GM12878 (cell line): ENCODE results near the gene EXOC3L4. TPM values are rescaled to one million over a fixed set of nuclear protein-coding genes. Genes with fewer than 3 reads are reported as not detected.

ENCODE experiments used
- ASH2L ChIP-seq: fragments of 300-600, 200-600 bp; sonication (generic); IDR thresholded peaks from 2 replicates; pipeline ENCODE4 v1.6.1; 2017; ENCODE audit warnings: low read depth, mild to moderate bottlenecking, borderline replicate concordance
- CREB1 ChIP-seq: IDR thresholded peaks from 2 replicates; pipeline ENCODE4 v1.6.1; 2012; ENCODE audit warnings: low read depth, mild to moderate bottlenecking, inconsistent platforms
- FOS ChIP-seq: IDR thresholded peaks from 3 replicates; pipeline ENCODE4 v1.6.1; 2011; ENCODE audit warnings: borderline replicate concordance; ENCODE audit not compliant: insufficient read length; ENCODE audit errors: extremely low read depth
- FOXK2 ChIP-seq: fragments of 450-650 bp; IDR thresholded peaks from 2 replicates; pipeline ENCODE4 v1.6.1; 2017; ENCODE audit warnings: mild to moderate bottlenecking, moderate library complexity
- HCFC1 ChIP-seq: fragments of 150-350 bp; IDR thresholded peaks from 2 replicates; pipeline ENCODE4 v1.6.1; 2014; ENCODE audit warnings: low read length
- IRF3 ChIP-seq: fragments of 450-650 bp; IDR thresholded peaks from 2 replicates; pipeline ENCODE4 v1.6.1; 2014; ENCODE audit warnings: mild to moderate bottlenecking
- IRF4 ChIP-seq: IDR thresholded peaks from 2 replicates; pipeline ENCODE4 v1.6.1; 2011; ENCODE audit warnings: low read depth, low read length
- KLF5 ChIP-seq: fragments of 450-650 bp; IDR thresholded peaks from 2 replicates; pipeline ENCODE4 v1.6.1; 2014; ENCODE audit warnings: mild to moderate bottlenecking; ENCODE audit not compliant: partially characterized antibody
- MEF2A ChIP-seq: IDR thresholded peaks from 2 replicates; pipeline ENCODE4 v1.6.1; 2011; ENCODE audit warnings: low read depth, mild to moderate bottlenecking, low read length, moderate library complexity; ENCODE audit not compliant: insufficient read depth
- MEF2B ChIP-seq: fragments of 450-650 bp; IDR thresholded peaks from 2 replicates; pipeline ENCODE4 v1.6.1; 2018; ENCODE audit warnings: mild to moderate bottlenecking, moderate library complexity; ENCODE audit not compliant: partially characterized antibody, poor library complexity, severe bottlenecking
- MYB ChIP-seq: fragments of 150-350 bp; IDR thresholded peaks from 2 replicates; pipeline ENCODE4 v1.6.1; 2014; ENCODE audit warnings: mild to moderate bottlenecking, low read depth, low read length, borderline replicate concordance
- NBN ChIP-seq: fragments of 450-650 bp; IDR thresholded peaks from 2 replicates; pipeline ENCODE4 v1.6.1; 2016
- PAX5 ChIP-seq: IDR thresholded peaks from 2 replicates; pipeline ENCODE4 v1.6.1; 2011; ENCODE audit warnings: low read depth, low read length, borderline replicate concordance
- POLR2A ChIP-seq: IDR thresholded peaks from 2 replicates; pipeline ENCODE4 v1.6.1; 2011; ENCODE audit warnings: low read depth, mild to moderate bottlenecking, low read length
- RAD21 ChIP-seq: IDR thresholded peaks from 2 replicates; pipeline ENCODE4 v1.6.1; 2011; ENCODE audit warnings: mild to moderate bottlenecking, low read depth, low read length, moderate library complexity; ENCODE audit not compliant: insufficient read depth
- RCOR1 ChIP-seq: conservative IDR thresholded peaks from 2 replicates; pipeline ENCODE4 v1.6.1; 2012; ENCODE audit warnings: low read depth, low read length, improper control_type of control experiment
- SREBF1 ChIP-seq: IDR thresholded peaks from 2 replicates; pipeline ENCODE4 v1.6.1; 2012; ENCODE audit warnings: mild to moderate bottlenecking, low read length
- STAT3 ChIP-seq: IDR thresholded peaks from 2 replicates; pipeline ENCODE4 v1.6.1; 2011; ENCODE audit warnings: low read depth, low read length, improper control_type of control experiment
- SUPT20H ChIP-seq: IDR thresholded peaks from 2 replicates; pipeline ENCODE4 v1.6.1; 2011; ENCODE audit warnings: low read depth, mild to moderate bottlenecking, low read length, moderate library complexity, borderline replicate concordance; ENCODE audit not compliant: control insufficient read depth
- SUZ12 ChIP-seq: fragments of 200-600 bp; sonication (generic); IDR thresholded peaks from one replicate; pipeline ENCODE4 v1.6.1; 2018; ENCODE audit warnings: antibody characterized with exemption, mild to moderate bottlenecking; ENCODE audit not compliant: unreplicated experiment
- WRNIP1 ChIP-seq: IDR thresholded peaks from 2 replicates; pipeline ENCODE4 v1.6.1; 2011; ENCODE audit warnings: low read depth, low read length, improper control_type of control experiment, borderline replicate concordance
- ZNF274 ChIP-seq: IDR thresholded peaks from one replicate; pipeline ENCODE4 v1.8.0; 2011; ENCODE audit not compliant: insufficient read length, insufficient read depth
- polyA plus RNA-seq, 11 experiments: library from polyadenylated mRNA; depleted of rRNA in 4 of 11; unstranded in 6 of 11; stranded (reverse) in 5 of 11; fragments of >200 nt; fragmentation: Nextera tagmentation in 4 of 11; fragmentation: Illumina TruSeq in 1 of 11; extraction: Ambion mirVana in 4 of 11; extraction: Trizol in 1 of 11; gene quantifications; 1 replicate in 1 of 11; 2 replicates in 10 of 11; pipeline versions ENCODE4 v1.2.1 to v1.2.3, GENCODE V29; 2011 to 2016; ENCODE audit warnings: inconsistent platforms in 2 of 11, missing spikeins in 2 of 11, low read depth in 1 of 11
- total RNA-seq, 4 experiments: library from RNA; depleted of rRNA in 3 of 4; stranded (reverse); fragments of >200 nt in 3 of 4; fragmentation: Illumina TruSeq in 1 of 4; extraction: Trizol in 1 of 4; gene quantifications; 2 replicates each; pipeline versions ENCODE4 v1.2.1 to v1.2.3, GENCODE V29; 2013 to 2021
- TF ChIP-seq, protein P1 (sequence below): IDR thresholded peaks from 2 replicates; pipeline ENCODE4 v1.6.1; 2012; ENCODE audit warnings: low read depth, low read length, improper control_type of control experiment
- TF ChIP-seq, protein P2 (sequence below): fragments of 450-650 bp; IDR thresholded peaks from 2 replicates; pipeline ENCODE4 v1.6.1; 2016; ENCODE audit warnings: mild to moderate bottlenecking
- TF ChIP-seq, protein P3 (sequence below): fragments of 450-650 bp; IDR thresholded peaks from 2 replicates; pipeline ENCODE4 v1.6.1; 2017; ENCODE audit warnings: mild to moderate bottlenecking, moderate library complexity

Gene EXOC3L4
- total and polyA plus RNA-seq, 10 of the 15 experiments (the other 5 are each of a cell fraction or from before 2014, with no cell fraction given), result not detected

GRCh38 chr14:103140316-103141109 lies 46.0 kb downstream of the EXOC3L4 start (continued):
- TF ChIP-seq SUPT20H (no peak), POLR2A (no peak), KLF5 (no peak), HCFC1 (no peak), MEF2A (no peak), MEF2B (peak; percentile 40), STAT3 (no peak), MYB (no peak), IRF4 (no peak), IRF3 (no peak), SREBF1 (no peak), CREB1 (0 out of 2 replicates have a peak, but pooled peaks have one; percentile 6), FOS (no peak), SUZ12 (no peak), ZNF274 (no peak), NBN (peak; percentile 98), PAX5 (peak; percentile 96), RCOR1 (no peak), RAD21 (no peak), WRNIP1 (no peak), ASH2L (no peak), FOXK2 (peak; percentile 81)
- TF ChIP-seq, protein P1, sequence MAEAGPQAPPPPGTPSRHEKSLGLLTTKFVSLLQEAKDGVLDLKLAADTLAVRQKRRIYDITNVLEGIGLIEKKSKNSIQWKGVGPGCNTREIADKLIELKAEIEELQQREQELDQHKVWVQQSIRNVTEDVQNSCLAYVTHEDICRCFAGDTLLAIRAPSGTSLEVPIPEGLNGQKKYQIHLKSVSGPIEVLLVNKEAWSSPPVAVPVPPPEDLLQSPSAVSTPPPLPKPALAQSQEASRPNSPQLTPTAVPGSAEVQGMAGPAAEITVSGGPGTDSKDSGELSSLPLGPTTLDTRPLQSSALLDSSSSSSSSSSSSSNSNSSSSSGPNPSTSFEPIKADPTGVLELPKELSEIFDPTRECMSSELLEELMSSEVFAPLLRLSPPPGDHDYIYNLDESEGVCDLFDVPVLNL, result no peak
- TF ChIP-seq, protein P2, sequence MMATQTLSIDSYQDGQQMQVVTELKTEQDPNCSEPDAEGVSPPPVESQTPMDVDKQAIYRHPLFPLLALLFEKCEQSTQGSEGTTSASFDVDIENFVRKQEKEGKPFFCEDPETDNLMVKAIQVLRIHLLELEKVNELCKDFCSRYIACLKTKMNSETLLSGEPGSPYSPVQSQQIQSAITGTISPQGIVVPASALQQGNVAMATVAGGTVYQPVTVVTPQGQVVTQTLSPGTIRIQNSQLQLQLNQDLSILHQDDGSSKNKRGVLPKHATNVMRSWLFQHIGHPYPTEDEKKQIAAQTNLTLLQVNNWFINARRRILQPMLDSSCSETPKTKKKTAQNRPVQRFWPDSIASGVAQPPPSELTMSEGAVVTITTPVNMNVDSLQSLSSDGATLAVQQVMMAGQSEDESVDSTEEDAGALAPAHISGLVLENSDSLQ, result no peak; the same call in 1 of the 2 replicates
- TF ChIP-seq, protein P3, sequence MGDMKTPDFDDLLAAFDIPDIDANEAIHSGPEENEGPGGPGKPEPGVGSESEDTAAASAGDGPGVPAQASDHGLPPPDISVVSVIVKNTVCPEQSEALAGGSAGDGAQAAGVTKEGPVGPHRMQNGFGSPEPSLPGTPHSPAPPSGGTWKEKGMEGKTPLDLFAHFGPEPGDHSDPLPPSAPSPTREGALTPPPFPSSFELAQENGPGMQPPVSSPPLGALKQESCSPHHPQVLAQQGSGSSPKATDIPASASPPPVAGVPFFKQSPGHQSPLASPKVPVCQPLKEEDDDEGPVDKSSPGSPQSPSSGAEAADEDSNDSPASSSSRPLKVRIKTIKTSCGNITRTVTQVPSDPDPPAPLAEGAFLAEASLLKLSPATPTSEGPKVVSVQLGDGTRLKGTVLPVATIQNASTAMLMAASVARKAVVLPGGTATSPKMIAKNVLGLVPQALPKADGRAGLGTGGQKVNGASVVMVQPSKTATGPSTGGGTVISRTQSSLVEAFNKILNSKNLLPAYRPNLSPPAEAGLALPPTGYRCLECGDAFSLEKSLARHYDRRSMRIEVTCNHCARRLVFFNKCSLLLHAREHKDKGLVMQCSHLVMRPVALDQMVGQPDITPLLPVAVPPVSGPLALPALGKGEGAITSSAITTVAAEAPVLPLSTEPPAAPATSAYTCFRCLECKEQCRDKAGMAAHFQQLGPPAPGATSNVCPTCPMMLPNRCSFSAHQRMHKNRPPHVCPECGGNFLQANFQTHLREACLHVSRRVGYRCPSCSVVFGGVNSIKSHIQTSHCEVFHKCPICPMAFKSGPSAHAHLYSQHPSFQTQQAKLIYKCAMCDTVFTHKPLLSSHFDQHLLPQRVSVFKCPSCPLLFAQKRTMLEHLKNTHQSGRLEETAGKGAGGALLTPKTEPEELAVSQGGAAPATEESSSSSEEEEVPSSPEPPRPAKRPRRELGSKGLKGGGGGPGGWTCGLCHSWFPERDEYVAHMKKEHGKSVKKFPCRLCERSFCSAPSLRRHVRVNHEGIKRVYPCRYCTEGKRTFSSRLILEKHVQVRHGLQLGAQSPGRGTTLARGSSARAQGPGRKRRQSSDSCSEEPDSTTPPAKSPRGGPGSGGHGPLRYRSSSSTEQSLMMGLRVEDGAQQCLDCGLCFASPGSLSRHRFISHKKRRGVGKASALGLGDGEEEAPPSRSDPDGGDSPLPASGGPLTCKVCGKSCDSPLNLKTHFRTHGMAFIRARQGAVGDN, result peak; percentile 59; the same call in 1 of the 2 replicates
